ENCODE measurements around the gene SLC7A7. TPM values are rescaled to one million over a fixed set of nuclear protein-coding genes. Genes with fewer than 3 reads are reported as not detected.

Gene SLC7A7
- total and polyA plus RNA-seq, 2 of the 13 experiments (the other 11 are each of a cell fraction or from before 2014, with no cell fraction given), result 0.13 to 0.63 TPM

DNA sequence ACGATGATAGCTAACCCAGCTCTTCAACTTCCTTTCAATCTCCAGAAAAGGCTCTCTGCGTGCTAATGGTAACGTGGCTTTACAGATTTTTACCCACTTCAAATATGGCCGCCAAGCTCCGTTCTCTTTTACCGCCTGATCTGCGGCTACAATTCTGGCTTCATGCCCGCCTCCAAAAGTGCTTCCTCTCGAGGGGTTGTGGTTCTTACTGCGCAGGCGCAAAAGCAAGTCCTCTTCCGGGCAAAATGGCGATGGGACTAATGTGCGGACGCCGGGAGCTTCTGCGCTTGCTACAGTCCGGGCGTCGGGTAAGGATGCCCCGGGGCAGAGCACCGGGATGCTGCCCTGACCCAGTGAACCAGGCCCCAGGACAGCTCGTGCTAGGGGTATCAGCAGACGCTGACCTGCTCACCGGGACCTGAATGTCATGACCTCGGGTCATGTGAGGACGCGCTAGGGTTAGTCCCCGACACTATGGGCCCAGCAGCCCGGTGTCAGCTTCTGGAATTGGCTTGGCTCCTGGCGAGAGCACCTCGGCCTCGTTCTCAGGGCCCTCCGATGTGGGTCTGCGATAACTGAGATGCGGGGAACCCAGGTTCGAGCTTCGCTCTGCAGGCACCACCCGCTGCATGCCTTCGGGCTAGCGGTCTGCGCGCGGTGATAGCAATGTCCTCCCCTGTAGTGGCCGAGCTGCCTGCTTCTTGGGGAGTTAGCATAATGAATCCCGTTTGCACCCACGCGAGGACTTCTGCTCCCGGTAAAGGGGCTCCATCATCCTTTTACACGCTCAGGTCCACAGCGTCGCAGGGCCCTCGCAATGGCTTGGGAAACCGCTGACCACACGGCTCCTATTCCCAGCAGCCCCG lies 48.5 kb downstream of the SLC7A7 start, which contains the start of gene OXA1L (continued):
- TF ChIP-seq HNRNPUL1 (IDR thresholded peaks at IDR 0.05; ENCODE audit: low read depth, low read length) (no peak), CENPX (CRISPR knock-in tag; IDR thresholded peaks at IDR 0.05) (no peak), GATAD2A (CRISPR knock-in tag; IDR thresholded peaks at IDR 0.05) (peak; percentile 73), GPN1 (CRISPR knock-in tag; IDR thresholded peaks at IDR 0.05; ENCODE audit: borderline replicate concordance) (0 out of 2 replicates have a peak, but pooled peaks have one; percentile 4), ATF1 (CRISPR knock-in tag; IDR thresholded peaks at IDR 0.05) (peak; percentile 68), NONO (IDR thresholded peaks at IDR 0.05) (no peak), NONO (CRISPR knock-in tag; conservative IDR thresholded peaks at IDR 0.05) (peak; percentile 99), GZF1 (CRISPR knock-in tag; IDR thresholded peaks at IDR 0.05) (peak; percentile 87), HOXA7 (CRISPR knock-in tag; IDR thresholded peaks at IDR 0.05) (no peak), ZNF615 (CRISPR knock-in tag; IDR thresholded peaks at IDR 0.05; ENCODE audit: borderline replicate concordance) (no peak; the same call in 1 of the 2 replicates), ZNF672 (CRISPR knock-in tag; IDR thresholded peaks at IDR 0.05) (no peak), ZFP37 (CRISPR knock-in tag; IDR thresholded peaks at IDR 0.05; ENCODE audit: borderline replicate concordance) (peak; percentile 90), KMT2B (CRISPR knock-in tag; IDR thresholded peaks at IDR 0.05) (peak; percentile 96), ZNF24 (IDR thresholded peaks at IDR 0.05) (no peak; the same call in 1 of the 2 replicates)
- TF ChIP-seq, protein P1, sequence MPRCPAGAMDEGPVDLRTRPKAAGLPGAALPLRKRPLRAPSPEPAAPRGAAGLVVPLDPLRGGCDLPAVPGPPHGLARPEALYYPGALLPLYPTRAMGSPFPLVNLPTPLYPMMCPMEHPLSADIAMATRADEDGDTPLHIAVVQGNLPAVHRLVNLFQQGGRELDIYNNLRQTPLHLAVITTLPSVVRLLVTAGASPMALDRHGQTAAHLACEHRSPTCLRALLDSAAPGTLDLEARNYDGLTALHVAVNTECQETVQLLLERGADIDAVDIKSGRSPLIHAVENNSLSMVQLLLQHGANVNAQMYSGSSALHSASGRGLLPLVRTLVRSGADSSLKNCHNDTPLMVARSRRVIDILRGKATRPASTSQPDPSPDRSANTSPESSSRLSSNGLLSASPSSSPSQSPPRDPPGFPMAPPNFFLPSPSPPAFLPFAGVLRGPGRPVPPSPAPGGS (CRISPR knock-in tag; IDR thresholded peaks at IDR 0.05), result peak; percentile 98
- TF ChIP-seq, protein P2, sequence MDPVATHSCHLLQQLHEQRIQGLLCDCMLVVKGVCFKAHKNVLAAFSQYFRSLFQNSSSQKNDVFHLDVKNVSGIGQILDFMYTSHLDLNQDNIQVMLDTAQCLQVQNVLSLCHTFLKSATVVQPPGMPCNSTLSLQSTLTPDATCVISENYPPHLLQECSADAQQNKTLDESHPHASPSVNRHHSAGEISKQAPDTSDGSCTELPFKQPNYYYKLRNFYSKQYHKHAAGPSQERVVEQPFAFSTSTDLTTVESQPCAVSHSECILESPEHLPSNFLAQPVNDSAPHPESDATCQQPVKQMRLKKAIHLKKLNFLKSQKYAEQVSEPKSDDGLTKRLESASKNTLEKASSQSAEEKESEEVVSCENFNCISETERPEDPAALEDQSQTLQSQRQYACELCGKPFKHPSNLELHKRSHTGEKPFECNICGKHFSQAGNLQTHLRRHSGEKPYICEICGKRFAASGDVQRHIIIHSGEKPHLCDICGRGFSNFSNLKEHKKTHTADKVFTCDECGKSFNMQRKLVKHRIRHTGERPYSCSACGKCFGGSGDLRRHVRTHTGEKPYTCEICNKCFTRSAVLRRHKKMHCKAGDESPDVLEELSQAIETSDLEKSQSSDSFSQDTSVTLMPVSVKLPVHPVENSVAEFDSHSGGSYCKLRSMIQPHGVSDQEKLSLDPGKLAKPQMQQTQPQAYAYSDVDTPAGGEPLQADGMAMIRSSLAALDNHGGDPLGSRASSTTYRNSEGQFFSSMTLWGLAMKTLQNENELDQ (CRISPR knock-in tag; IDR thresholded peaks at IDR 0.05; ENCODE audit: borderline replicate concordance), result peak; percentile 94
- TF ChIP-seq, protein P3, sequence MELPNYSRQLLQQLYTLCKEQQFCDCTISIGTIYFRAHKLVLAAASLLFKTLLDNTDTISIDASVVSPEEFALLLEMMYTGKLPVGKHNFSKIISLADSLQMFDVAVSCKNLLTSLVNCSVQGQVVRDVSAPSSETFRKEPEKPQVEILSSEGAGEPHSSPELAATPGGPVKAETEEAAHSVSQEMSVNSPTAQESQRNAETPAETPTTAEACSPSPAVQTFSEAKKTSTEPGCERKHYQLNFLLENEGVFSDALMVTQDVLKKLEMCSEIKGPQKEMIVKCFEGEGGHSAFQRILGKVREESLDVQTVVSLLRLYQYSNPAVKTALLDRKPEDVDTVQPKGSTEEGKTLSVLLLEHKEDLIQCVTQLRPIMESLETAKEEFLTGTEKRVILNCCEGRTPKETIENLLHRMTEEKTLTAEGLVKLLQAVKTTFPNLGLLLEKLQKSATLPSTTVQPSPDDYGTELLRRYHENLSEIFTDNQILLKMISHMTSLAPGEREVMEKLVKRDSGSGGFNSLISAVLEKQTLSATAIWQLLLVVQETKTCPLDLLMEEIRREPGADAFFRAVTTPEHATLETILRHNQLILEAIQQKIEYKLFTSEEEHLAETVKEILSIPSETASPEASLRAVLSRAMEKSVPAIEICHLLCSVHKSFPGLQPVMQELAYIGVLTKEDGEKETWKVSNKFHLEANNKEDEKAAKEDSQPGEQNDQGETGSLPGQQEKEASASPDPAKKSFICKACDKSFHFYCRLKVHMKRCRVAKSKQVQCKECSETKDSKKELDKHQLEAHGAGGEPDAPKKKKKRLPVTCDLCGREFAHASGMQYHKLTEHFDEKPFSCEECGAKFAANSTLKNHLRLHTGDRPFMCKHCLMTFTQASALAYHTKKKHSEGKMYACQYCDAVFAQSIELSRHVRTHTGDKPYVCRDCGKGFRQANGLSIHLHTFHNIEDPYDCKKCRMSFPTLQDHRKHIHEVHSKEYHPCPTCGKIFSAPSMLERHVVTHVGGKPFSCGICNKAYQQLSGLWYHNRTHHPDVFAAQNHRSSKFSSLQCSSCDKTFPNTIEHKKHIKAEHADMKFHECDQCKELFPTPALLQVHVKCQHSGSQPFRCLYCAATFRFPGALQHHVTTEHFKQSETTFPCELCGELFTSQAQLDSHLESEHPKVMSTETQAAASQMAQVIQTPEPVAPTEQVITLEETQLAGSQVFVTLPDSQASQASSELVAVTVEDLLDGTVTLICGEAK (IDR thresholded peaks at IDR 0.05), result no peak
- TF ChIP-seq, protein P3 (CRISPR knock-in tag; IDR thresholded peaks at IDR 0.05), result peak; percentile 95

Measured in HepG2 (cell line).